Adrenal gland (tissue), 12 donors: Measurements from ENCODE around the gene POMT1. TPM values are rescaled to one million over a fixed set of nuclear protein-coding genes. Genes with fewer than 3 reads are reported as not detected.

Experiments
- DNase-seq, 7 donors: peaks; one replicate each; pipeline ENCODE4 v3.0.0-alpha.2; 2019 to 2020
- H3K27ac ChIP-seq, 5 donors: fragments of 200-600 bp; sonication (generic) in 4 of 5; 1 replicate in 3 of 5; 2 replicates in 2 of 5; pipeline versions ENCODE4 v1.5.1 to v1.8.0; 2016 to 2020; ENCODE audit warnings: mild to moderate bottlenecking in 1 of 5
- H3K27me3 ChIP-seq: fragments of 200-600 bp; 2 replicates; pipeline ENCODE4 v1.8.0; 2021
- H3K36me3 ChIP-seq, 2 donors: fragments of 200-600 bp; replicated peaks in 1 of 2; 1 replicate in 1 of 2; 2 replicates in 1 of 2; pipeline versions ENCODE4 v1.5.1 to v1.8.0; 2018 to 2022
- H3K4me1 ChIP-seq, 2 donors: fragments of 200-600 bp; replicated peaks in 1 of 2; 1 replicate in 1 of 2; 2 replicates in 1 of 2; pipeline versions ENCODE4 v1.5.1 to v1.8.0; 2018 to 2021
- H3K4me3 ChIP-seq, 4 donors: fragments of 200-600 bp; sonication (generic) in 3 of 4; one replicate each; pipeline ENCODE4 v1.5.1; 2016 to 2018
- H3K9me3 ChIP-seq, 3 donors: fragments of 200-600 bp; sonication (generic) in 1 of 3; replicated peaks in 1 of 3; 1 replicate in 2 of 3; 2 replicates in 1 of 3; pipeline versions ENCODE4 v1.5.1 to v1.8.0; 2016 to 2021
- POLR2A ChIP-seq, 2 donors: fragments of 450-650 bp; IDR thresholded peaks; one replicate each; pipeline ENCODE4 v1.6.1; 2017; ENCODE audit warnings: antibody characterized with exemption in 2 of 2, mild to moderate bottlenecking in 2 of 2, moderate library complexity in 1 of 2
- WGBS, 4 donors: extraction: QIAGEN DNeasy Blood & Tissue Kit in 2 of 4; methylation state at CpG; one replicate each; pipeline versions ENCODE4 v1.1.5 to v1.1.7; 2013 to 2017; 5-methylcytosine and 5-hydroxymethylcytosine counted together
- intact Hi-C, 2 donors: fragments of 100-400 bp; cut with DNase I; formaldehyde crosslinking; loops; one replicate each; pipeline versions ENCODE4 v1.14.1 to v1.15.0; 2022 to 2023
- polyA plus RNA-seq, 3 donors: library from polyadenylated mRNA; stranded (reverse); fragments of 200-250 nt in 2 of 3; fragments of 350-450 nt in 1 of 3; fragmentation: Illumina TruSeq in 1 of 3; extraction: RNeasy Lipid Tissue Mini Kit (QIAGEN cat#74804) in 1 of 3; gene quantifications; one replicate each; pipeline ENCODE4 v1.2.3, GENCODE V29; 2013 to 2014
- total RNA-seq, 9 donors: library from RNA; depleted of rRNA in 4 of 9; stranded (reverse); fragments of >200 nt in 4 of 9; fragments of 120-200 nt in 1 of 9; fragmentation: NEBNext Ultra II Directional in 1 of 9; extraction: Animal tissue kit (Norgen Biotek cat#: 25700) in 1 of 9; gene quantifications; one replicate each; pipeline versions ENCODE4 v1.1.0 to v1.2.4, GENCODE V29; 2013 to 2023
- TF ChIP-seq, protein P1 (sequence below), 6 experiments: fragments of 450-650 bp in 4 of 6; fragments of 200-600 bp in 2 of 6; sonication (generic) in 1 of 6; IDR thresholded peaks; 1 replicate in 5 of 6; 2 replicates in 1 of 6; pipeline versions ENCODE4 v1.5.1 to v1.8.0; 2016 to 2021; ENCODE audit warnings: antibody characterized with exemption in 6 of 6, mild to moderate bottlenecking in 2 of 6, moderate library complexity in 1 of 6
- donor health status: healthy with polysubstance abuse.
- donor health status: Bipolar disorder and iron deficiency.
- donor health status: DM: yes; HTN: yes; CAD: no.
- donor health status: DM: no; HTN: no; CAD: no.
- donor health status: DM: no; HTN: no; CAD: no.
- donor health status: DM: yes; HTN: yes; CAD: no.

The POMT1 gene
- total and polyA plus RNA-seq, 12 donors, result 10.1 to 60.9 (median 33.0) TPM

DNA sequence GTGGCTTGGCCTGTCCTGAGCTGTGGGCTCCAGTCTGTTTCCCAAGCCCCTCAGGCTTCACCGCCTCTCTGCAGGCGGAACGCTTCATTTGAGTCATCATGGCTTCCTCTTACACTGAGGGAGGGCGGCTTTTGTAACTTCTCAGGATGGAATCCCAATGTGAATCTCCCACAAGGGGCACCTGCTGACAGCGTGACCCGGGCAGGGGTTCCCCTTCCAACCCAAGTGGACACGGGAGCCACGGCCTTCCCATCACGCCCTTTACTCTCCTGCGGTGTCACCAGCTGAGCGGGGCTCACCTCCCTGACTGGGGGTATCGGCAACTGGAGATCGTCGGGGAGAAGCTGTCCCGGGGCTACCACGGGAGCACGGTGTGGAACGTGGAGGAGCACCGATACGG lies 15.8 kb downstream of the POMT1 start:
- no peak for DNase-seq
- WGBS, 4 donors, result 95 to 98% (median 96%) methylated on average over 20 of the region's 20 CpGs
- H3K36me3 ChIP-seq, result peaks cover 0 to 74% of the 10 kb centered on the region in 2 donors
- no peak overlapping the region for H3K4me3 ChIP-seq
- H3K9me3 ChIP-seq, result no peaks in the 10 kb centered on the region
- TF ChIP-seq, protein P1, sequence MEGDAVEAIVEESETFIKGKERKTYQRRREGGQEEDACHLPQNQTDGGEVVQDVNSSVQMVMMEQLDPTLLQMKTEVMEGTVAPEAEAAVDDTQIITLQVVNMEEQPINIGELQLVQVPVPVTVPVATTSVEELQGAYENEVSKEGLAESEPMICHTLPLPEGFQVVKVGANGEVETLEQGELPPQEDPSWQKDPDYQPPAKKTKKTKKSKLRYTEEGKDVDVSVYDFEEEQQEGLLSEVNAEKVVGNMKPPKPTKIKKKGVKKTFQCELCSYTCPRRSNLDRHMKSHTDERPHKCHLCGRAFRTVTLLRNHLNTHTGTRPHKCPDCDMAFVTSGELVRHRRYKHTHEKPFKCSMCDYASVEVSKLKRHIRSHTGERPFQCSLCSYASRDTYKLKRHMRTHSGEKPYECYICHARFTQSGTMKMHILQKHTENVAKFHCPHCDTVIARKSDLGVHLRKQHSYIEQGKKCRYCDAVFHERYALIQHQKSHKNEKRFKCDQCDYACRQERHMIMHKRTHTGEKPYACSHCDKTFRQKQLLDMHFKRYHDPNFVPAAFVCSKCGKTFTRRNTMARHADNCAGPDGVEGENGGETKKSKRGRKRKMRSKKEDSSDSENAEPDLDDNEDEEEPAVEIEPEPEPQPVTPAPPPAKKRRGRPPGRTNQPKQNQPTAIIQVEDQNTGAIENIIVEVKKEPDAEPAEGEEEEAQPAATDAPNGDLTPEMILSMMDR (IDR thresholded peaks at IDR 0.05), result no peak
- no peak for TF ChIP-seq POLR2A (IDR thresholded peaks at IDR 0.05)
- intact Hi-C loops, result no loop called here
- H3K27me3 ChIP-seq, result no peaks in the 10 kb centered on the region
- no peaks in the 10 kb centered on the region for H3K4me1 ChIP-seq
- H3K27ac ChIP-seq, result no peak overlapping the region

DNA sequence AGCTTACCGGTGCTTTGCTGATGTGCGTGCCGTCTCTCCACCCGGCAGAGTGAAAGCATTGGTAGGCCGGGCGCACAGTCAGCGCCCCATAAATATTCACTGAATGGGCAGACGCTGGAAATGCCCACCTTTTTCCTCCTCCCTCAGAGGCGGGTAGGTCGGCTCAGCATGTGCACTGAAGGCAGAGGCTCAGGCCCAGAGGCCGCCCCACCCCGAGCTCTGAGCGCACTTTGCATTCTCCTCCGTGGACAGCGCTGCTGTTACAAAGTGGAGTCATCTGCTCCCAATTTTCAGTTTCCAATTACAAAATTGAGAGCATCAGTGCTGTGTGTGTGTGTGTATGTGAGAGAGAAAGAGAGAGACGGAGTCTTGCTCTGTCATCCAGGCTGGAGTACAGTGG lies 17.8 kb downstream of the POMT1 start:
- H3K9me3 ChIP-seq, result no peaks in the 10 kb centered on the region
- no peaks in the 10 kb centered on the region for H3K27me3 ChIP-seq
- no peak for DNase-seq
- intact Hi-C loops, result no loop called here
- TF ChIP-seq, protein P1 (IDR thresholded peaks at IDR 0.05), result no peak
- no peak for TF ChIP-seq POLR2A (IDR thresholded peaks at IDR 0.05)
- H3K36me3 ChIP-seq, result peaks cover 0 to 79% of the 10 kb centered on the region in 2 donors
- no peaks in the 10 kb centered on the region for H3K4me1 ChIP-seq
- no peak overlapping the region for H3K4me3 ChIP-seq
- 80 to 85% (median 82%) methylated on average over 16 of the region's 16 CpGs for WGBS, 4 donors
- no peak overlapping the region for H3K27ac ChIP-seq

DNA sequence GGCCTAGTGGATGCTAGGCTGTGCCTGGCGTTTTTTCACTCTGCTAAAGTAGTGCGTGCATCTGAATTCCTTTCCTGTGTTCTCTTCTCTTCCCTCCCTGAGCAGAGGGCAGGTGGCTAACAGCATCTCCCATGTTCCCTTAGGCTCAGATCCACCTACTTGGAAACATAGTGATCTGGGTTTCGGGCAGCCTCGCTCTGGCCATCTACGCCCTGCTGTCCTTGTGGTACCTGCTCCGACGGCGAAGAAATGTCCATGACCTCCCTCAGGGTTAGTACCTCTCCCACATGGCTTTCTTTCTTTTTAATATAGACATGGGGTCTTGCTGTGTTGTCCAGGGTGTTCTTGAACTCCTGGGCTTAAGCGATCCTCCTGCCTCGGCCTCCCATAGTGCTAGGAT lies 18.5 kb downstream of the POMT1 start:
- H3K27me3 ChIP-seq, result no peaks in the 10 kb centered on the region
- peaks cover 0 to 85% of the 10 kb centered on the region in 2 donors for H3K36me3 ChIP-seq
- H3K27ac ChIP-seq, result no peak overlapping the region
- intact Hi-C loops, result no loop called here
- no peak overlapping the region for H3K4me3 ChIP-seq
- H3K9me3 ChIP-seq, result no peaks in the 10 kb centered on the region
- 91 to 97% (median 93%) methylated on average over 10 of the region's 10 CpGs for WGBS, 4 donors
- no peaks in the 10 kb centered on the region for H3K4me1 ChIP-seq
- no peak for DNase-seq
- TF ChIP-seq POLR2A (IDR thresholded peaks at IDR 0.05), result no peak
- TF ChIP-seq, protein P1 (IDR thresholded peaks at IDR 0.05), result no peak

DNA sequence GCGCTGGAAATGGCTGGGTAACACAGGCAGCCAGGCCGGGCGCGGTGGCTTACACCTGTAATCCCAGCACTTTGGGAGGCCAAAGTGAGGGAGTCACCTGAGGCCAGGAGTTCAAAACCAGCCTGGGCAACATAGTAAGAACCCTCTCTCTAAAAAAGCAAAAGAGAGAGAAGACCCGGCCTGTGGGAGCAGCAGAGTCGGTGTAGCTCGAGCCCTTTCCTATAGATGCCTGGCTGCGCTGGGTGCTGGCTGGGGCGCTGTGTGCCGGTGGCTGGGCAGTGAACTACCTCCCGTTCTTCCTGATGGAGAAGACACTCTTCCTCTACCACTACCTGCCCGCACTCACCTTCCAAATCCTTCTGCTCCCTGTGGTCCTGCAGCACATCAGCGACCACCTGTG lies 19.1 kb downstream of the POMT1 start:
- DNase-seq, result no peak
- Histone ChIP-seq H3K27ac (no peak overlapping the region), H3K4me3 (no peak overlapping the region), H3K27me3 (no peaks in the 10 kb centered on the region), H3K4me1 (no peaks in the 10 kb centered on the region), H3K9me3 (no peaks in the 10 kb centered on the region), H3K36me3 (peaks cover 0 to 85% of the 10 kb centered on the region in 2 donors)
- no peak for TF ChIP-seq POLR2A (IDR thresholded peaks at IDR 0.05)
- TF ChIP-seq, protein P1 (IDR thresholded peaks at IDR 0.05), result no peak
- intact Hi-C loops, result no loop called here
- 92 to 98% (median 97%) methylated on average over 8 to 13 of the region's 13 CpGs for WGBS, 4 donors
